Skeletal muscle tissue (tissue), 4 donors: ENCODE results near the gene RXFP4. TPM values are rescaled to one million over a fixed set of nuclear protein-coding genes. Genes with fewer than 3 reads are reported as not detected.

Source experiments
- H3K27ac ChIP-seq: one replicate; pipeline ENCODE4 v1.7.0; 2013; ENCODE audit warnings: mild to moderate bottlenecking, low read depth, low read length, inconsistent platforms
- H3K27me3 ChIP-seq, 3 donors: one replicate each; pipeline ENCODE4 v1.7.0; 2013; ENCODE audit warnings: low read length in 3 of 3; ENCODE audit not compliant: control insufficient read depth in 3 of 3, insufficient read depth in 3 of 3
- H3K36me3 ChIP-seq, 3 donors: one replicate each; pipeline ENCODE4 v1.7.0; 2013; ENCODE audit warnings: low read length in 3 of 3; ENCODE audit not compliant: control insufficient read depth in 3 of 3, insufficient read depth in 3 of 3
- H3K4me1 ChIP-seq, 3 donors: one replicate each; pipeline ENCODE4 v1.7.0; 2013; ENCODE audit warnings: low read length in 3 of 3, mild to moderate bottlenecking in 3 of 3; ENCODE audit not compliant: control insufficient read depth in 3 of 3, insufficient read depth in 3 of 3
- H3K4me3 ChIP-seq, 3 donors: one replicate each; pipeline ENCODE4 v1.7.0; 2013; ENCODE audit warnings: low read length in 3 of 3
- H3K9ac ChIP-seq, 3 donors: one replicate each; pipeline ENCODE4 v1.7.0; 2013; ENCODE audit warnings: low read length in 3 of 3, mild to moderate bottlenecking in 3 of 3, moderate library complexity in 2 of 3, low read depth in 1 of 3
- H3K9me3 ChIP-seq, 3 donors: one replicate each; pipeline ENCODE4 v1.7.0; 2013; ENCODE audit warnings: low read length in 3 of 3; ENCODE audit not compliant: control insufficient read depth in 3 of 3
- total RNA-seq: library from RNA; depleted of rRNA; stranded (reverse); fragments of >200 nt; gene quantifications from one replicate; pipeline ENCODE4 v1.2.3, GENCODE V29; 2014
- donor health status: Osteomylitis.

Gene RXFP4
- total RNA-seq, 1 donor from 2014 or later, result not detected

GRCh38 chr1:155967341-155968050 lies 26.1 kb downstream of the RXFP4 start:
- Histone ChIP-seq H3K27me3 (no peaks in the 10 kb centered on the region), H3K9me3 (no peaks in the 10 kb centered on the region), H3K27ac (peak overlapping the region; percentile 92), H3K4me3 (peak overlapping the region; percentile 43 to 54 (median 49)), H3K4me1 (peaks cover 65 to 69% (median 69%) of the 10 kb centered on the region in 3 donors), H3K36me3 (peaks cover 35 to 44% (median 37%) of the 10 kb centered on the region in 3 donors), H3K9ac (peak overlapping the region; percentile 57 to 76 (median 62))

GRCh38 chr1:155968051-155968400 lies 26.6 kb downstream of the RXFP4 start:
- Histone ChIP-seq H3K4me1 (peaks cover 66 to 69% (median 68%) of the 10 kb centered on the region in 3 donors), H3K4me3 (peak overlapping the region; percentile 16 to 58 (median 49)), H3K36me3 (peaks cover 30 to 39% (median 31%) of the 10 kb centered on the region in 3 donors), H3K27ac (peak overlapping the region; percentile 92), H3K27me3 (no peaks in the 10 kb centered on the region), H3K9ac (peak overlapping the region; percentile 57 to 76 (median 62)), H3K9me3 (no peaks in the 10 kb centered on the region)

- Histone ChIP-seq H3K27me3 (no peaks in the 10 kb centered on the region), H3K9me3 (no peaks in the 10 kb centered on the region), H3K9ac (peak overlapping the region; percentile 57 to 76 (median 62)), H3K4me1 (peaks cover 69 to 72% (median 69%) of the 10 kb centered on the region in 3 donors), H3K36me3 (peaks cover 29 to 37% (median 30%) of the 10 kb centered on the region in 3 donors), H3K4me3 (peak overlapping the region; percentile 26 to 58 (median 51)), H3K27ac (peak overlapping the region; percentile 92)
Observed at GRCh38 chr1:155968670-155969069, 27.2 kb downstream of the RXFP4 start.

GRCh38 chr1:155969377-155969791 lies 27.9 kb downstream of the RXFP4 start:
- Histone ChIP-seq H3K4me3 (peak overlapping the region; percentile 26 to 58 (median 51)), H3K4me1 (peaks cover 74 to 79% (median 75%) of the 10 kb centered on the region in 3 donors), H3K27ac (peak overlapping the region; percentile 92), H3K9me3 (no peaks in the 10 kb centered on the region), H3K9ac (peak overlapping the region; percentile 46 to 76 (median 57)), H3K27me3 (no peaks in the 10 kb centered on the region), H3K36me3 (peaks cover 26 to 34% (median 28%) of the 10 kb centered on the region in 3 donors)

DNA sequence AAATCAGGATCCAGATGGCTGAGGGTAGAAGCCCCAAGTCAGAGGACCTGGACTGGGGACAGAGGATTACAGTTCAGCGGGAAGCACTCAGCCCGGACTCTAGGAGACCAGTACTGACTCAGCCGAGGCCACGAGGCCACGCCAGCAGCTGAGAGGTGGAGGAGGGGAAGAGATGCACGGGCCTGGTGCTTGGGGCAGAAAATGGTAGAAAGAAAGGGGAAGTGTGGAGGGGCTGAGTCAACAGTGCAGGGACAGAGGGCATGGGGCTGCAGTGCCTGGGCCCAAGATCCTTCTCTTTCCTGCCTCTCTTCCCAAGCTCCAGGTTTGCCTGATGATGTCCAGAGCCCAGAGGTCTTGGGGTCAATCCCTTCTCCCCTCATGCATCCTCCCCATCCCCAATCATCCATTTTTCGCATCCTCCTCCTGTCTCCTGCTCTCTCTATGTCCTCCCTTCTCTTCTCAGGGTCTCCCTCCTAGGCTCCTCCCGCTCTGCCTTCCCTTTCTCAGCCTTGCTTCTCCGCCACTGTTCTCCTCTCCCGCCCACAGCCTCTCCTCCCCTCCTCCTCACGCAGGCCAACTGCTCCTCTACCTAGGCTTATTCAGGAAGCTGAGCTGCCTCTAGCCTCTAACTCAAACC lies 29.2 kb downstream of the RXFP4 start:
- no peaks in the 10 kb centered on the region for H3K9me3 ChIP-seq
- H3K4me3 ChIP-seq, result peak overlapping the region in 2 of 3 donors; percentile 29 to 31
- peak overlapping the region; percentile 92 for H3K27ac ChIP-seq
- H3K36me3 ChIP-seq, result peaks cover 15 to 23% (median 16%) of the 10 kb centered on the region in 3 donors
- no peaks in the 10 kb centered on the region for H3K27me3 ChIP-seq
- H3K9ac ChIP-seq, result peak overlapping the region in 2 of 3 donors; percentile 16 to 71
- peaks cover 84 to 92% (median 87%) of the 10 kb centered on the region in 3 donors for H3K4me1 ChIP-seq

- H3K9ac ChIP-seq, result peak overlapping the region in 2 of 3 donors; percentile 20 to 40
- H3K36me3 ChIP-seq, result peaks cover 4 to 11% (median 8%) of the 10 kb centered on the region in 3 donors
- no peaks in the 10 kb centered on the region for H3K9me3 ChIP-seq
- no peak overlapping the region for H3K4me3 ChIP-seq
- peak overlapping the region; percentile 37 for H3K27ac ChIP-seq
- H3K27me3 ChIP-seq, result no peaks in the 10 kb centered on the region
- peaks cover 80 to 94% (median 86%) of the 10 kb centered on the region in 3 donors for H3K4me1 ChIP-seq
Observed at GRCh38 chr1:155971910-155972809, 30.7 kb downstream of the RXFP4 start.

- H3K4me3 ChIP-seq, result peak overlapping the region in 1 of 3 donors; percentile 15
Observed at GRCh38 chr1:155973723-155974122, 32.3 kb downstream of the RXFP4 start.

DNA sequence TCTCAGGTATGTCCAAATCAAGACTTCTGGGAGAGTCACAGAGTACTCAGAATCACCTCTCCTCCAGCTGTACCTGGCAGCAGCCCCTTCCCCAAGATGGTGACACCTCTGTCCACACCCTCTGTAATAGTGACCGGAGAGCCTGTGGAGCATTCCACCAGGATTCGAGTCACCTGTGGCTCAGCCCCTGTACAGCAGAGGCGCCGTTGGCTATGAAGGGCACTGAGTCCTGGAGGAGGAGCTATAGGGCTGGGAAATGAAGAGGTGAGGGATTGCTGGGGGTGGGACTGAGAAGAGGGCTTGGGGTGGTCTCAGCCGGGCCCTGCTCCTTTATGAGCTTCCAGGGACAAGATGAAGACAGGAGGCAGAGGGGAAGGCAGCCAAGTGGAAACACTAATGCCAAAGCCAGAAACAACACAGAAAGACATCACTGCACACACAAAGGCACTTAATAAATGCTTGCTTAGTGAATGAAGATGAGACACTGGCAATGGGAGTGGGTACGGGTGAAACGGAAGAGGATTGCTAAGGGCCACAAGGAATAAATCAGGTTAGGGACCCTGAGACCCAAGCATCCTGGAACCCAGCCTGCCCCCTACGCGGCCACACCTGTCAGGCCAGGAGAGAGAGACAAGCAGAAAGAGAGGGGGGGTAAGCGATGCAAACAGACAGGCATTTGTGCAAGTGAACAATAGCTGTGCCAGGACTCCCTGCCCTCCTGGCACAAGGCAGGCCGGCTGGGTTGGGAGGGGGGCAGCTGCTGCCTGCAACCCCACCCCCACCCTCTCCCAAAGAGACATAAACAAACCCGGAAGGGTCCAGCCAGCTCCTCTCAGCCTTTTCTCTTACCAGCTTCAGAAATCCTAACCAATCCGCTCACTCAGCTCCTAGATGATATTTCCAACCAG lies 33.0 kb downstream of the RXFP4 start:
- peaks cover 72 to 84% (median 72%) of the 10 kb centered on the region in 3 donors for H3K4me1 ChIP-seq
- peak overlapping the region; percentile 99 for H3K27ac ChIP-seq
- peak overlapping the region; percentile 17 to 98 (median 92) for H3K9ac ChIP-seq
- peak overlapping the region; percentile 74 to 88 (median 85) for H3K4me3 ChIP-seq
- no peaks in the 10 kb centered on the region for H3K9me3 ChIP-seq
- H3K27me3 ChIP-seq, result no peaks in the 10 kb centered on the region
- H3K36me3 ChIP-seq, result peaks cover 0 to 2% (median under 1%) of the 10 kb centered on the region in 3 donors

More at GRCh38 chr1:155973723-155974122, 32.3 kb downstream of the RXFP4 start:
- peaks cover 0 to 7% (median 4%) of the 10 kb centered on the region in 3 donors for H3K36me3 ChIP-seq
- no peak overlapping the region for H3K9ac ChIP-seq
- H3K4me1 ChIP-seq, result peaks cover 72 to 84% (median 73%) of the 10 kb centered on the region in 3 donors
- no peaks in the 10 kb centered on the region for H3K27me3 ChIP-seq
- H3K9me3 ChIP-seq, result no peaks in the 10 kb centered on the region
- H3K27ac ChIP-seq, result peak overlapping the region; percentile 99
